SJCRH30 (cell line): Measurements from ENCODE around the gene CACTIN. TPM values are rescaled to one million over a fixed set of nuclear protein-coding genes. Genes with fewer than 3 reads are reported as not detected.

ENCODE experiments used
- DNase-seq, 2 experiments: peaks; one replicate each; pipeline ENCODE4 v3.0.0-alpha.2; 2015 to 2020
- H3K27ac ChIP-seq: fragments of 250-450 bp; sonication (Bioruptor Pico); 2 replicates; pipeline ENCODE4 v1.5.1; 2020; ENCODE audit warnings: mild to moderate bottlenecking, moderate library complexity
- H3K27me3 ChIP-seq: fragments of 250-450 bp; sonication (Bioruptor Pico); 2 replicates; pipeline ENCODE4 v1.5.1; 2020; ENCODE audit warnings: mild to moderate bottlenecking, moderate library complexity
- H3K36me3 ChIP-seq: fragments of 250-450 bp; sonication (Bioruptor Pico); 2 replicates; pipeline ENCODE4 v1.5.1; 2020; ENCODE audit warnings: mild to moderate bottlenecking, moderate library complexity
- H3K4me1 ChIP-seq: fragments of 250-450 bp; sonication (Bioruptor Pico); 2 replicates; pipeline ENCODE4 v1.5.1; 2020; ENCODE audit warnings: mild to moderate bottlenecking, moderate library complexity
- H3K4me3 ChIP-seq: fragments of 250-450 bp; sonication (Bioruptor Pico); 2 replicates; pipeline ENCODE4 v1.5.1; 2020; ENCODE audit warnings: mild to moderate bottlenecking, moderate library complexity
- H3K9me3 ChIP-seq: fragments of 250-450 bp; sonication (Bioruptor Pico); replicated peaks from 2 replicates; pipeline ENCODE4 v1.5.1; 2020; ENCODE audit warnings: mild to moderate bottlenecking, moderate library complexity
- total RNA-seq: library from RNA; depleted of rRNA; stranded (reverse); fragments of >200 nt; shearing (Covaris generic); gene quantifications from 2 replicates; pipeline ENCODE4 v1.2.3, GENCODE V29; 2014

Gene CACTIN
- total RNA-seq, 1 experiment from 2014 or later = 21.4 TPM

- no peak for DNase-seq
- H3K27ac ChIP-seq = no peak overlapping the region
- no peaks in the 10 kb centered on the region for H3K27me3 ChIP-seq
- no peaks in the 10 kb centered on the region for H3K4me1 ChIP-seq
- no peak overlapping the region for H3K4me3 ChIP-seq
- H3K36me3 ChIP-seq = peaks cover 2% of the 10 kb centered on the region; the same call in 1 of the 2 replicates
- H3K9me3 ChIP-seq = no peaks in the 10 kb centered on the region
Observed at GRCh38 chr19:3643674-3644313, 17.2 kb upstream of the CACTIN start.

- H3K36me3 ChIP-seq = peaks cover 2% of the 10 kb centered on the region; the same call in 1 of the 2 replicates
- H3K4me3 ChIP-seq = no peak overlapping the region
- no peaks in the 10 kb centered on the region for H3K4me1 ChIP-seq
- H3K27ac ChIP-seq = no peak overlapping the region
- H3K27me3 ChIP-seq = no peaks in the 10 kb centered on the region
- no peaks in the 10 kb centered on the region for H3K9me3 ChIP-seq
- DNase-seq = peak; percentile 26 to 33
Observed at GRCh38 chr19:3642987-3643673, 16.5 kb upstream of the CACTIN start.

- DNase-seq = no peak
- H3K4me1 ChIP-seq = no peaks in the 10 kb centered on the region
- H3K9me3 ChIP-seq = no peaks in the 10 kb centered on the region
- H3K36me3 ChIP-seq = peaks cover 2% of the 10 kb centered on the region; the same call in 1 of the 2 replicates
- H3K4me3 ChIP-seq = no peak overlapping the region
- H3K27ac ChIP-seq = no peak overlapping the region
- H3K27me3 ChIP-seq = no peaks in the 10 kb centered on the region
Observed at GRCh38 chr19:3642296-3642695, 15.7 kb upstream of the CACTIN start.

GRCh38 chr19:3641515-3642269, 15.1 kb upstream of the CACTIN start:
- Histone ChIP-seq H3K36me3 (peaks cover 2% of the 10 kb centered on the region; the same call in 1 of the 2 replicates), H3K4me1 (no peaks in the 10 kb centered on the region), H3K27me3 (no peaks in the 10 kb centered on the region), H3K9me3 (no peaks in the 10 kb centered on the region), H3K4me3 (no peak overlapping the region), H3K27ac (no peak overlapping the region)
- DNase-seq = no peak

GRCh38 chr19:3639479-3639878, 12.9 kb upstream of the CACTIN start:
- Histone ChIP-seq H3K4me1 (no peaks in the 10 kb centered on the region), H3K4me3 (no peak overlapping the region), H3K9me3 (no peaks in the 10 kb centered on the region), H3K36me3 (no peaks in the 10 kb centered on the region), H3K27me3 (no peaks in the 10 kb centered on the region), H3K27ac (no peak overlapping the region)
- DNase-seq = no peak

- no peaks in the 10 kb centered on the region for H3K36me3 ChIP-seq
- no peak for DNase-seq
- no peaks in the 10 kb centered on the region for H3K9me3 ChIP-seq
- H3K27ac ChIP-seq = no peak overlapping the region
- no peaks in the 10 kb centered on the region for H3K4me1 ChIP-seq
- H3K27me3 ChIP-seq = no peaks in the 10 kb centered on the region
- H3K4me3 ChIP-seq = no peak overlapping the region
Observed at GRCh38 chr19:3638208-3639193, 11.9 kb upstream of the CACTIN start.

GRCh38 chr19:3637621-3638020, 11.0 kb upstream of the CACTIN start:
- Histone ChIP-seq H3K4me1 (no peaks in the 10 kb centered on the region), H3K4me3 (no peak overlapping the region), H3K36me3 (no peaks in the 10 kb centered on the region), H3K27ac (no peak overlapping the region), H3K27me3 (no peaks in the 10 kb centered on the region), H3K9me3 (no peaks in the 10 kb centered on the region)
- no peak for DNase-seq

- Histone ChIP-seq H3K36me3 (no peaks in the 10 kb centered on the region), H3K27ac (no peak overlapping the region), H3K9me3 (no peaks in the 10 kb centered on the region), H3K27me3 (no peaks in the 10 kb centered on the region), H3K4me3 (no peak overlapping the region), H3K4me1 (no peaks in the 10 kb centered on the region)
- DNase-seq = no peak
Observed at GRCh38 chr19:3636962-3637361, 10.4 kb upstream of the CACTIN start.

- no peaks in the 10 kb centered on the region for H3K36me3 ChIP-seq
- H3K27me3 ChIP-seq = no peaks in the 10 kb centered on the region
- no peak overlapping the region for H3K4me3 ChIP-seq
- H3K9me3 ChIP-seq = no peaks in the 10 kb centered on the region
- no peak overlapping the region for H3K27ac ChIP-seq
- DNase-seq = no peak
- H3K4me1 ChIP-seq = no peaks in the 10 kb centered on the region
Observed at GRCh38 chr19:3636506-3636905, 9.9 kb upstream of the CACTIN start.

GRCh38 chr19:3634496-3635045, 8.0 kb upstream of the CACTIN start:
- Histone ChIP-seq H3K4me3 (no peak overlapping the region), H3K4me1 (no peaks in the 10 kb centered on the region), H3K9me3 (no peaks in the 10 kb centered on the region), H3K36me3 (no peaks in the 10 kb centered on the region), H3K27me3 (no peaks in the 10 kb centered on the region), H3K27ac (no peak overlapping the region)
- DNase-seq = no peak

GRCh38 chr19:3633559-3633988, 7.0 kb upstream of the CACTIN start:
- Histone ChIP-seq H3K9me3 (no peaks in the 10 kb centered on the region), H3K4me1 (no peaks in the 10 kb centered on the region), H3K36me3 (no peaks in the 10 kb centered on the region), H3K4me3 (no peak overlapping the region), H3K27ac (no peak overlapping the region), H3K27me3 (no peaks in the 10 kb centered on the region)
- DNase-seq = no peak

GRCh38 chr19:3632739-3633558, 6.4 kb upstream of the CACTIN start:
- H3K4me3 ChIP-seq = no peak overlapping the region
- no peaks in the 10 kb centered on the region for H3K27me3 ChIP-seq
- no peak for DNase-seq
- no peaks in the 10 kb centered on the region for H3K9me3 ChIP-seq
- no peak overlapping the region for H3K27ac ChIP-seq
- H3K36me3 ChIP-seq = no peaks in the 10 kb centered on the region
- no peaks in the 10 kb centered on the region for H3K4me1 ChIP-seq

- no peak overlapping the region for H3K4me3 ChIP-seq
- no peaks in the 10 kb centered on the region for H3K4me1 ChIP-seq
- H3K9me3 ChIP-seq = no peaks in the 10 kb centered on the region
- H3K27ac ChIP-seq = no peak overlapping the region
- H3K27me3 ChIP-seq = no peaks in the 10 kb centered on the region
- no peaks in the 10 kb centered on the region for H3K36me3 ChIP-seq
- no peak for DNase-seq
Observed at GRCh38 chr19:3632098-3632497, 5.5 kb upstream of the CACTIN start.
